ENCODE data around the gene RFC5.
"Not testable (repeated sequence)": the region's sequence is repeated elsewhere in the genome, so short reads cannot be mapped to it uniquely, and the experiment has no call there.

Gene RFC5

DNA sequence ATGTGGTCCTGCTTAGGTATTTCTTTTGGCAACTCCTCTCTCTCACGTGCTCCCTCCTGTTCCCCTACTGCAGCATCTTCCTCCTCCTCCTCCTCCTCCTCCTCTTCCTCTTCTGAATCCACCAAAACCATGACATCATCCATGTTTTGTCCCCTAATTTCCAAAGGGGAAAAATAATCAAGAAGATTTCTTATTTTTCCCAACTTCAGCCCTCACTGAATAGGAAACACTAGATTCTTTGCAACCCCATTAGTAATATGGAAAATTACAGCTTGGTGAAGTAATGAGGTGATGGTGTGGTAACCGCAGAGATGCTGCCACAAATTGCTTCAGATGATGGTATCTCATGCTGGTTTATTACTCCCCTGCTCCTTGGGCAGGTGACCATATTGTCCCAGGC lies 51.9 kb downstream of the RFC5 start:
- Mint-ChIP-seq H3K27me3 (ENCODE audit: low read depth) (peaks cover 7% of the 10 kb centered on the region), H3K4me1 (peaks cover 5% of the 10 kb centered on the region), H3K4me3 (no peak overlapping the region), H3K36me3 (ENCODE audit: low read depth) (peaks cover 14% of the 10 kb centered on the region), H3K9me3 (no peaks in the 10 kb centered on the region), H3K27ac (no peak overlapping the region)
- TF ChIP-seq, protein P1, sequence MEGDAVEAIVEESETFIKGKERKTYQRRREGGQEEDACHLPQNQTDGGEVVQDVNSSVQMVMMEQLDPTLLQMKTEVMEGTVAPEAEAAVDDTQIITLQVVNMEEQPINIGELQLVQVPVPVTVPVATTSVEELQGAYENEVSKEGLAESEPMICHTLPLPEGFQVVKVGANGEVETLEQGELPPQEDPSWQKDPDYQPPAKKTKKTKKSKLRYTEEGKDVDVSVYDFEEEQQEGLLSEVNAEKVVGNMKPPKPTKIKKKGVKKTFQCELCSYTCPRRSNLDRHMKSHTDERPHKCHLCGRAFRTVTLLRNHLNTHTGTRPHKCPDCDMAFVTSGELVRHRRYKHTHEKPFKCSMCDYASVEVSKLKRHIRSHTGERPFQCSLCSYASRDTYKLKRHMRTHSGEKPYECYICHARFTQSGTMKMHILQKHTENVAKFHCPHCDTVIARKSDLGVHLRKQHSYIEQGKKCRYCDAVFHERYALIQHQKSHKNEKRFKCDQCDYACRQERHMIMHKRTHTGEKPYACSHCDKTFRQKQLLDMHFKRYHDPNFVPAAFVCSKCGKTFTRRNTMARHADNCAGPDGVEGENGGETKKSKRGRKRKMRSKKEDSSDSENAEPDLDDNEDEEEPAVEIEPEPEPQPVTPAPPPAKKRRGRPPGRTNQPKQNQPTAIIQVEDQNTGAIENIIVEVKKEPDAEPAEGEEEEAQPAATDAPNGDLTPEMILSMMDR (IDR thresholded peaks at IDR 0.05; ENCODE audit: unreplicated experiment in 3 of 3): no peak

DNA sequence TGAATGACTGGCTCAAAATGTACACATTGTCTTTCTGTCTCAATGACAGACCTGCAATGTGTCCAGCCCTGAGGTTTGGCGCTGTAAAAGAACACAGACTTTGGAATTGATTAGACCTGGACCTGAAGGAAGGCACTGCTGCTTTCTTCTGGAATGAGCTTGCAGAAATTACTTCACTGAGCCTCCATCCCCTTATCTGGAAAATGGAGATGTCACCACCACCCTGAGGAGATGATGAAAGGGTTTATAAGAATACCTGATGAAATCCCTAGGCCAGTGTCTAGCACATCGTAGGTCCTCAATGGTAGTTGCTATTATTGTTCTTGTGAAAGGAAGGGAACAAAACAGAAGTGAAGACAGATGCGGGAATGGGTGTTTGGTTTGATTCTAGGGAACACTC lies 54.1 kb downstream of the RFC5 start:
- Mint-ChIP-seq H3K4me1 (no peaks in the 10 kb centered on the region), H3K9me3 (no peaks in the 10 kb centered on the region), H3K27ac (no peak overlapping the region), H3K4me3 (no peak overlapping the region), H3K36me3 (ENCODE audit: low read depth) (peaks cover 14% of the 10 kb centered on the region), H3K27me3 (ENCODE audit: low read depth) (peaks cover 7% of the 10 kb centered on the region)
- TF ChIP-seq, protein P1 (IDR thresholded peaks at IDR 0.05; ENCODE audit: unreplicated experiment in 3 of 3): no peak

DNA sequence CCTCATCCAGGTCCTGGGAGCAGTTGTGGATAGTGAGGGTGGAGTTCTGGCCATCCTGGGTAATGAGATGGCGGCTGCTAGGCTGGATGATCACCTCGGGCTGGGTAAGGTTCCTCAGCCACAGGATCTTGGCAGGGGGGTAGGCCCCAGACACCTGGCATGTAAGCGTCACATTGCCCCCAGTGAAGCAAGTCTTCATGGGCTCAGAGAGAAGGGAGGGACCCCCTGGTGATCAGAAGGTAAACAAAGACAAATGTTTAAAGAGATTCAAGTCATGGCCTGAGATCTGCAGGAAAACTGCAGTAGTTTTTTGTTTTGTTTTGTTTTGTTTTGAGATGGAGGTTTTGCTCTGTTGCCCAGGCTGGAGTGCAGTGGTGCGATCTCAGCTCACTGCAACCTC lies 57.3 kb downstream of the RFC5 start:
- peaks cover 3% of the 10 kb centered on the region for H3K27me3 Mint-ChIP-seq (ENCODE audit: low read depth)
- no peaks in the 10 kb centered on the region for H3K4me1 Mint-ChIP-seq
- no peak overlapping the region for H3K27ac Mint-ChIP-seq
- TF ChIP-seq, protein P1 (IDR thresholded peaks at IDR 0.05; ENCODE audit: unreplicated experiment in 3 of 3): no peak
- no peak overlapping the region for H3K4me3 Mint-ChIP-seq
- H3K9me3 Mint-ChIP-seq: no peaks in the 10 kb centered on the region
- peaks cover 19% of the 10 kb centered on the region for H3K36me3 Mint-ChIP-seq (ENCODE audit: low read depth)

DNA sequence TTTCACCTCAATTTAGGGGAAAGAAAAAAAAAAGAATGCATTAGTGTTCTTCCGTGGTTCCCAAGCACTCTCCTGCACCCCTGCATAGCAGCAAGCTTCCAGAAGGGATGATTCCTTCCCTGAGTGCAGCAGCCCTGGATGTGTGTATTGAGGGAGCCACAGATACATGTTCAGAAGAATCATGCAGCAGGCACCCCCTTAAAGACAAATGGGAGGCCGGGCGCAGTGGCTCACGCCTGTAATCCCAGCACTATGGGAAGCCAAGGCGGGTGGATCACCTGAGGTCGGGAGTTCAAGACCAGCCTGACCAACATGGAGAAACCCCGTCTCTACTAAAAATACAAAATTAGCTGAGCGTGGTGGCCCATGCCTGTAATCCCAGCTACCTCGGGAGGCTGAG lies 65.0 kb downstream of the RFC5 start:
- H3K9me3 Mint-ChIP-seq; H3K27ac Mint-ChIP-seq; H3K27me3 Mint-ChIP-seq (ENCODE audit: low read depth); H3K4me1 Mint-ChIP-seq; H3K4me3 Mint-ChIP-seq: not testable (repeated sequence)
- H3K36me3 Mint-ChIP-seq (ENCODE audit: low read depth): peaks cover 23% of the 10 kb centered on the region

Measured in nephron (organoid).